SW 1271 (cell line): ENCODE measurements around the gene SEC61B.
A peak's percentile ranks its signal among the peaks of the same experiment; 100 is the strongest.
"Not testable (repeated sequence)": the region's sequence is repeated elsewhere in the genome, so short reads cannot be mapped to it uniquely, and the experiment has no call there.

Source experiments
- DNase-seq, 2 experiments: peaks; one replicate each; lab custom pipeline; 2025; lab: John Stamatoyannopoulos, UW

The SEC61B gene

GRCh38 chr9:99237849-99238248, 15.8 kb downstream of the SEC61B start:
- DNase-seq: not testable (repeated sequence)

DNA sequence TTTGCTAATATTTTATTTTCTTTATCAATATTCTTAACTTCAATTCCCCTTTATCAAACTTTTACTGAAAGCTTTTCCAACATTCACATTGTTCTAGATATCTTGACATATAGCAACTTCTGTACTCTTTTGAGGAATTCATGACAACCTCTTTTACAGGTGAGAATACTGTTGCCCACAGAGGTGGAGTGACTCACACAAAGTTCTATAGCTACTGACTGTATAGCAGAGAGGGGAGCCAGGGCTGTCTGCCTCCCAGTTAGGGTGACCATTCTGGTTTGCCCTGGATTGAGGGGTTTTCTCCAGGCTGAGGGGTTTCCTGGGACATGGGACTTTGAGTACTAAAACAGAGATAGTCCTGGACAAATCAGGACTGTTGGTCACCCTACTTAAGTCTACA, 16.2 kb downstream of the SEC61B start:
- no peak for DNase-seq

DNA sequence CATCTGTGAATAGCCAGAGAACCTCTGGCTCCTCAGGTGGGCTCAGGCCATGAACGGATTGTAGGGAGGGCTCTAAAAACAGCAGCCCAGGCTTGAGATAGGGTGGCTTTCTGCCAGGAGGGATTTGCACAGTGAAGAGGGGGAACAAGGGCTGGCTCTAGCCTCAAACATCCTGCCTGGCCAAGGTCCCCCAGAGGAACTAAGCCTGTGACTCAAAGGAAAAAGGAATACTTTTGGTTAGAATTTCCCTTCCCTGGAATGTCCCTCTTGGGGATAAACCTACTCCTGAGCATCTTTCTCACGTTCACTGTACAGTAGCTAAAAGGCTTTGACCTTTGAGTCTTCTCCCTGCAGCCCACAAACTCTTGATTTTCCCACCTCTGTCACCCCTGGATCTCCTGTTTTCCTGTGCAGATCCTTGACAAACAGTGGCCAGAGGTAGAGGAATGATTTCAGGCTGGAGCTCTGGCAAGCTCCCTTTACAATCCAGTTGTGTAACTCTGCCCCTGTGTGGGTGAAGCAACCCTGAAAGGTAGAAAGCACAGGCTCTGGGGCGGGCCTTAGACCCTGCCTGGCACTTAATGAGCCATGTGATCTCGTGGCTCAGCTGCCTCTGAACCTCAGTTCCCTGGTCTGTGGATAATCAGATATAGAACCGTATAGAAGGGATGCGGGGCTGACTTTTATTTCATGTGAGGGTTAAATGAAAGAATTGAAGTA, 17.4 kb downstream of the SEC61B start:
- DNase-seq: no peak

- no peak for DNase-seq
Observed at GRCh38 chr9:99241106-99241505, 19.0 kb downstream of the SEC61B start.

DNA sequence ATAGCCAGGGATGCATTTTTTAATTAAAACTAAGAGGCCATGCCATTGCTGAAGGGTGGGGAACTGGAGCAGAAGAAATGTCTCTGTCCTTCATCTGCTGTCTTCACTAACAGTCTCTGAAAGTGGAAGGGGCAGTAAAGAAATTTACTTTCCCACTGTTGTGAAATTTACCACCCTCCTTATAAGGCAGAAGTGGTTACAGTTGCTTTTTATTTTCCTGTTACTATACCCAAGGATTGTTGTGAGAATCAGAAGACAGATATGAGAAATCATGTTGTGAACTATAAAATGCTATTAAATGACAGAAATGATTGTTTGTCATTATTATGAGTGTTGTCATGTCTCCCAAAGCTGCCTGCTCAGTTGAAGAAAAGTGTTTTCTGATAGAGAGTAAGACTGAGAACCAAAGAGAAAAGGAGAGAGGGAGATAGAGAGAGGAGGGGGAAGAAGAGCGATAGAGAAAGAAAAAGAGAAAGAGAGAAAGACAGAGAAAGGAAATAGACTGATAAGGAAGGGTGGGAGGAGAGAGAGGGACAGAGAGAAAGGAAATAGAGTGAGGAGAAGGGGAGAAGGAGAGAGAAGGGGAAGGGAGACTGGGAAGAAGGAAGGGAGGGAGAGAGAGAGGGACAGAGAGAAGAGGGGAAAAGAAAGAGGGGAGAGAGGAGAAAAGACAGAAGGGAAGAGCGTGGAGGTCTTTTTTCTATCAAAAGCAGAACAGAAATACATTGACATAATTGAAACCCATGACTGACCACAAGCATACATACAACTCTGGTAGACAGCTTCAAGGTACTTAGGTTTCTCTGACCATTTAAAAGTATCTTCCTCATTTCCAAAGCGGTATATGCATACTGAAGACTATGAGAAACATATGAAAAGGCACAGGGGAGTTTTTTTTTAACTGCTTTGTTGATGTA, 22.5 kb downstream of the SEC61B start:
- no peak for DNase-seq

DNA sequence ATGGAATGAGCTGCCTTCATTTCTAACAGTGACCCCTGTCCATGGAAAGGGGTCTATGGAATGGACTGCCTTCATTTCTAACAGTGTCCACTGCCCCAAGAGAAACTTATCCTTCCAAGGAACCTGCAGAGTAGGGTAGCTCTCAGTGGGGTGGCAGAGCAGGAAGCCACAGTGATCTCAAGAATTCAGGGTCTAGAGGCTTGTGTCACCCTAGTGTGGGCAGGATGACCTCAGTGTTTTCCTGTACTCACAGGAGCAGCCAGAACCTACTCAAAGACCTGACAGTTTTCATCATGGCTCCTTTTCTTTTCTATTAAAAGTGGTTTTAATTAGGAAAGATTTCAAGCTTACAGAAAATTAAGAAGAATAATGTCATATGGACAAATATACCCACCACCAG, 27.5 kb downstream of the SEC61B start:
- no peak for DNase-seq

DNA sequence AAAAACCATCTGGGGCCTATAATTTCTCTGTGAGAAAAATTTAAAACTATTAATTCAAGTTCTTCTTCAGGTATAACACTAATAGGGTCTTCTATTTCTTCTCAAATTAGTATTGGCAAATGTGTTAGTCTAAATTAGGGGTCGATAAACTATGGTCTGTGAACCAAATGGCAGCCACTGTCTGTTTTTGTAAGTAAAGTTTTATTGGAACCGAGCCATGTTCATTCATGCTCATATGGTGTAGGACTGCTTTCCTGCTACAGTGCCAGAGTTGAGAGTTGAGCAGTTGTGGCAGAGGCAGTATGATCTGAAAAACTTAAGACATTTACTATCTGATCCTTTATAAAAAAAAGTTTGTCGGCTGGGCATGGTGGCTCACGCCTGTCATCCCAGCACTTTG, 29.1 kb downstream of the SEC61B start:
- DNase-seq: no peak

DNA sequence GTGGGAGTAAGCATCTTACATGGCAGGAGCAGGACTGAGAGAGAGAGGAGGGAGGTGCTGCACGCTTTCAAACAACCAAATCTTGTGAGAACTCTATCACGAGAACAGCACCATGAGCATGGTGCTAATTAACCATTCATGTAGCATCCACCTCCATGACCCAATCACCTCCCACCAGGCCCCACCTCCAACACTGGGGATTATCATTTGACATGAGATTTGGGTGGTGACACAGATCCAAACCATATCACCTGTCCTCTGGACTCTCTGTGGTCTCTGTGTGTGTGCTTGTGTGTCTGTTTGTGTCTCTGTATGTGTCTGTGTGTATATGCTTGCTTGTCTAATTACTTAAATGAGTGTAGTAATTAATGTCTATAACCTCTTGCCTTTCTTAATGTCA, 31.1 kb downstream of the SEC61B start:
- DNase-seq: no peak

DNA sequence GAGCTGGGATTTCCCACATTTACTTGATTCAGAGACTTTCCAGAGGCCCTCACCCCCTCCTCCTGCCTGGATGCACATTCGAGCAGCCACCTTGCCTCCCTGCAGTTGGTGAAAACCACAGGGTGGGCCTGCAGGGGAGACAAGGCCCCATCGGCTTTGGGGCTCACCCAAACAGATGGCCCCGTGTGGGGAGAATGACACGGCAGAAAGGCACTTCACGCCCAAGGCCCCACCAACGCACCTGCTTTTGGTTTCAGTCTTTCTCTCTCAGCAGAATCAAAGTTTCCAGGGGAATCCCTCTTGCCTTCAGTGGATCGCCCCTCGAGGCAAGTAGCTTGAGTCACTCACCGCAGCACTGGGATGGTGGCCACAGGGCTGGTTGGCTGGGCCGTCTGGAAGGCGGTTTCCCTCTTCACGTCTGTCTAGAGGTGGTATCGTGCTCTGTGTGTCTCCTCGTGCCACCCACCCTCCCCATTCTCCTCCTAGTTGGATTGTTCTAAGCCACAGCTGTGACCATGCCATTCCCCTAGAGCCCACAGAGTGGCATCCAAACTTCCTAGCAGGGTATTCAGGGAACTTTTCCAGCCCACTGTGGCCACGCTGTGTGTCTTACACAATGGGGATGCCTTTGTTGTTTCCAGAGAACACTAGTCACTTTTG, 31.8 kb downstream of the SEC61B start:
- DNase-seq: no peak

DNA sequence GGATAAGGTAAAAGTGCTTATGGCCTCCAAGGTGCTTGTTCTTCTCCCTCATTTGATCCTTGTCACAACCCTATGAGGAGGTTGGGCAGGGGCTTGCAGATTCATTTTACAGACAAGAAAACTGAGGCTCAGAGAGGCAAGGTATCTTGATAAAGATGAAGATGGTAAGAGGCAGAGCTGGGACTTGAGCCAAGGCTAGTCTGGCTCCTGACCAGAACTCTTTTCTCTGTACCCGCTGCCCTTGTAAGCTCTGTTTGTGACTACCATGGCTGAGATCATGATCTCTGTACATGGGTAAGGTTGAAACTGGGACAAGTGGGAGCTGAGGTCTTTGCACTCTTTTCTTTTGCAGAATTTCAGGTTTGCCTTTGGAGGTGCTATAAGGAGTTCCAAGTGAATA, 33.6 kb downstream of the SEC61B start:
- no peak for DNase-seq

DNA sequence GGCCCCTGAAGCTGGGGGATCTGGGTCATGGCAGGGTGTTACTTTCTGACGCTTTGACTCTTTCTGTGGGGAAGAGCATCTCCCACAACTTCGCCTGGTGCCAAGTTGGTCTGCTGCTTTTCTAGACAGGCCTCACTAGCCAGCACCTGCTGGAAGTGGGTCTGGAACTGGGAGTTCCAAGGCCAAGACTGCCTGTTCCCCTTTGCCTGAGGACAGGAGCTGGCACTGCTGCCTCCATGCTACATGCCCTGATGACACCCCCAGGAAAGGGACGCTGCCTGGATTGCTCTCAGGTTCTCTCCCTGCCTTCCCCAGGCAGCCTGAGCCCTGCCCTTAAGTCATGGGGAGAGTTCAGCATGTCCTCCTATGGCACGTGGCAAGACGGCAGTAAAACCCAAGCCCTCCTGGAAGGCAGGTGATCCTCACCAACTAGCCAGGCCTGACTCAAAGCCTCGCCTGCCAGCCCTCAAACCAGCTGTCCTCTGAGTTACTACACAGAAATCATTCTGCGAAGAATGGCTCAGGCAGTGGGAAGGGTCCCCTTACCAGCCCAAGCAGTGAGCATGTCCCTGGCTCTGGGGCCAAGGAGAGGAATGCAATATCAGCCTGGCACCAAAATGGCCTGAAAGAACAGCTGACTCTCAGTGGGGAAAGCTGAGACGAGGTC, 35.8 kb downstream of the SEC61B start:
- no peak for DNase-seq

- DNase-seq: no peak
Observed at GRCh38 chr9:99259231-99259918, 37.3 kb downstream of the SEC61B start.

- DNase-seq: no peak
Observed at GRCh38 chr9:99261923-99262322, 39.8 kb downstream of the SEC61B start.

GRCh38 chr9:99262949-99263418, 40.9 kb downstream of the SEC61B start:
- no peak for DNase-seq

DNA sequence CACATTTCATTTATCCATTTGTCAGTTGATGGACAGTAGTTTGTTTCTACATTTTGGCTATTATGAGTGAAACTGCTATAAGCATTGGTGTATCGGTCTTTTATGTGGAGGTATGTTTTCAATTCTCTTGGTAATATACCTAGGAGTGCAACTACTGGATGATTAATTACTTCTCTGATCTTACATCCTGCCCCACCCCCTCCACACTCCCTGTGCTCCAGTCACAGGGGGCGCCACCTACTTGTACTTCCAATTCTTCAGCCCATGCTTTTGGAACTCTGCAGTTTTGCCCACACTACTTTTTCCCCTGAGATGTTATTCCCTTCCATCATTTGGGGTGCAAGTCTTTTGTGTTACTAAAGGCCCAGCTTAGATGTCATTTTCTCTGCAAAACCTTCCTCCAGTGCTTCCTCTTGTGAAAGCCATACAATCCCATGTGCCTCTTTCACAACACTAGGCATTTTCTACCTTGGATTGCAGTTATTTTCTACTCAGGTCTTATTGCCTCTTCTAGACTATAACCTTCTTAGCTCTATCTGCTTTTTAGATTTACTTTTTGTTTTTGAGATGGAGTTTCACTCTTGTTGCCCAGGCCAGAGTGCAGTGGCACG, 42.1 kb downstream of the SEC61B start:
- peak in 1 of 2 experiments; percentile 20 for DNase-seq

- DNase-seq: no peak
Observed at GRCh38 chr9:99265691-99266090, 43.6 kb downstream of the SEC61B start.

GRCh38 chr9:99266255-99267023, 44.4 kb downstream of the SEC61B start:
- peak in 1 of 2 experiments; percentile 45 for DNase-seq

GRCh38 chr9:99269416-99269815, 47.3 kb downstream of the SEC61B start:
- no peak for DNase-seq

DNA sequence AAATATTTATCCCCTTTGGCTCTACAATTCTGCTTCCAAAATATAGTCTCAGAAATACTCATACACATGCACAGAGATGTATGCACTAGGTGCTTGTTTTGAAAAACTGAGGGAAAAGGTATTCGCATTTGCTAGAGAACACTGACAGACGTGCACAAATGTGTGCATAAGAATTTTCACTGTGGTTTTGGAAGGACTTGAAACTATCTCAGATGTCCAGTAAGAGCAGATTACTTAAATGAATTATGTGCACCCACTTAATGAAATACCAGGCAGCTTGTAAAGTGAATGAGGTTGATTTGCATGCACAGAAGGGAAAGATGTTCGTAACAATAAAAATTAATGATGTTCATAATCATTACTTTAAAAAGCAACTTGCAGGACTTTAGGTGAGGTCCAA, 48.4 kb downstream of the SEC61B start:
- no peak for DNase-seq

DNA sequence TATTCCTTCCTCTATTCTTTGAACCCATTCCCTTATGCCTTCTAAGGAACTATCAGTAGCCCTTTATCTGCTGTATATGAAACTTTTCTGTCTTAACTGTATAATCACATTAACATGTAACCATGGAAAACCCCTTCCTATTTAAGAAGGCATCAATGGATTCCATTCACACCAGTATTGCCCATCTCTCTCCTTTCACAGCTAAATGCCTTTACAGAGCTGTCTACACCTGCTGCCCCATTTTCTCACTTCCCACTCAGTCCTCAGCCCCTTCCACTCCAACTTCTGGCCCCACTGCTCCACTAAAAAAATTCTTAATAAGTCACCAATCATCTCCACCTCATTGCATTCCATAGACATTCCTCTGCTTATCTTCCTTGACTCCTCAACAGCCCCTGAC, 50.8 kb downstream of the SEC61B start:
- DNase-seq: no peak
